H9 (cell line): ENCODE results near the gene KLK10. TPM values are rescaled to one million over a fixed set of nuclear protein-coding genes. Genes with fewer than 3 reads are reported as not detected.

Source experiments
- DNase-seq: peaks from one replicate; pipeline ENCODE4 v3.0.0-alpha.2; 2017
- H2AFZ ChIP-seq: one replicate; pipeline ENCODE4 v1.6.1; 2013; ENCODE audit warnings: mild to moderate bottlenecking, low read length, control low read depth, moderate library complexity
- H2AK5ac ChIP-seq: 2 replicates; pipeline ENCODE4 v1.6.1; 2013; ENCODE audit warnings: low read length, control low read depth, mixed read lengths; ENCODE audit not compliant: insufficient read length
- H2BK120ac ChIP-seq: one replicate; pipeline ENCODE4 v1.6.1; 2013; ENCODE audit warnings: low read depth, mild to moderate bottlenecking, low read length, control low read depth, inconsistent platforms; ENCODE audit not compliant: poor library complexity, severe bottlenecking
- H2BK12ac ChIP-seq: 2 replicates; pipeline ENCODE4 v1.6.1; 2013; ENCODE audit warnings: low read length, control low read depth, mixed read lengths, low read depth; ENCODE audit not compliant: insufficient read length
- H2BK15ac ChIP-seq: 2 replicates; pipeline ENCODE4 v1.6.1; 2013; ENCODE audit warnings: low read depth, low read length, control low read depth
- H2BK20ac ChIP-seq: one replicate; pipeline ENCODE4 v1.6.1; 2013; ENCODE audit warnings: low read depth, mild to moderate bottlenecking, low read length, control low read depth, inconsistent platforms; ENCODE audit not compliant: poor library complexity, severe bottlenecking
- H2BK5ac ChIP-seq: 2 replicates; pipeline ENCODE4 v1.6.1; 2013; ENCODE audit warnings: low read length, control low read depth, mixed read lengths; ENCODE audit not compliant: insufficient read length
- H3K14ac ChIP-seq: 2 replicates; pipeline ENCODE4 v1.6.1; 2013; ENCODE audit warnings: low read length, control low read depth; ENCODE audit not compliant: insufficient read depth
- H3K18ac ChIP-seq: 2 replicates; pipeline ENCODE4 v1.6.1; 2013; ENCODE audit warnings: low read depth, mild to moderate bottlenecking, mixed read lengths, low read length, control low read depth; ENCODE audit not compliant: insufficient read length
- H3K23ac ChIP-seq: 2 replicates; pipeline ENCODE4 v1.6.1; 2013; ENCODE audit warnings: low read length, control low read depth, mixed read lengths, low read depth; ENCODE audit not compliant: insufficient read length
- H3K23me2 ChIP-seq: 2 replicates; pipeline ENCODE4 v1.6.1; 2013; ENCODE audit warnings: low read depth, mild to moderate bottlenecking, mixed read lengths, low read length, control low read depth; ENCODE audit not compliant: insufficient read length, poor library complexity, severe bottlenecking
- H3K27ac ChIP-seq: 2 replicates; pipeline ENCODE4 v1.5.1; 2013; ENCODE audit warnings: low read length, control low read depth, mixed read lengths, low read depth; ENCODE audit not compliant: insufficient read length
- H3K27me3 ChIP-seq: 2 replicates; pipeline ENCODE4 v1.6.1; 2013; ENCODE audit warnings: low read length, control low read depth, inconsistent platforms; ENCODE audit not compliant: insufficient read depth
- H3K4ac ChIP-seq: 2 replicates; pipeline ENCODE4 v1.6.1; 2013; ENCODE audit warnings: low read depth, mild to moderate bottlenecking, control low read depth, inconsistent platforms, low read length, moderate library complexity
- H3K4me1 ChIP-seq: 2 replicates; pipeline ENCODE4 v1.6.1; 2013; ENCODE audit warnings: low read length, control low read depth, inconsistent platforms; ENCODE audit not compliant: insufficient read depth
- H3K4me2 ChIP-seq: 2 replicates; pipeline ENCODE4 v1.6.1; 2013; ENCODE audit warnings: low read length, control low read depth, mixed read lengths; ENCODE audit not compliant: insufficient read length, insufficient read depth
- H3K56ac ChIP-seq: 2 replicates; pipeline ENCODE4 v1.6.1; 2013; ENCODE audit warnings: low read depth, mild to moderate bottlenecking, mixed read lengths, low read length, control low read depth; ENCODE audit not compliant: insufficient read length
- H3K79me1 ChIP-seq: 2 replicates; pipeline ENCODE4 v1.6.1; 2013; ENCODE audit warnings: low read depth, mild to moderate bottlenecking, moderate library complexity, low read length, control low read depth, inconsistent platforms; ENCODE audit not compliant: insufficient read depth, poor library complexity, severe bottlenecking
- H3K79me2 ChIP-seq: 2 replicates; pipeline ENCODE4 v1.6.1; 2013; ENCODE audit warnings: low read length, control low read depth, inconsistent platforms; ENCODE audit not compliant: insufficient read depth
- H3K9ac ChIP-seq: 2 replicates; pipeline ENCODE4 v1.6.1; 2013; ENCODE audit warnings: low read length, control low read depth, mixed read lengths; ENCODE audit not compliant: insufficient read length; ENCODE audit errors: extremely low read depth
- H3K9me3 ChIP-seq: one replicate; pipeline ENCODE4 v1.6.1; 2013; ENCODE audit warnings: low read depth, low read length, inconsistent platforms; ENCODE audit not compliant: control insufficient read depth
- H3T11ph ChIP-seq: one replicate; pipeline ENCODE4 v1.6.1; 2013; ENCODE audit warnings: mild to moderate bottlenecking, low read length, control low read depth, inconsistent platforms
- H4K20me1 ChIP-seq: one replicate; pipeline ENCODE4 v1.6.1; 2013; ENCODE audit not compliant: control insufficient read depth, insufficient read length, insufficient read depth
- H4K5ac ChIP-seq: 2 replicates; pipeline ENCODE4 v1.6.1; 2013; ENCODE audit warnings: low read depth, mild to moderate bottlenecking, mixed read lengths, low read length, control low read depth; ENCODE audit not compliant: insufficient read length
- H4K8ac ChIP-seq: replicated peaks from 2 replicates; pipeline ENCODE4 v1.6.1; 2013; ENCODE audit warnings: low read length, control low read depth, mixed read lengths, low read depth; ENCODE audit not compliant: insufficient read length
- H4K91ac ChIP-seq: 2 replicates; pipeline ENCODE4 v1.6.1; 2013; ENCODE audit warnings: low read depth, mild to moderate bottlenecking, moderate library complexity, mixed read lengths, low read length, control low read depth; ENCODE audit not compliant: insufficient read length
- H3K27ac Mint-ChIP-seq, 3 experiments: 2 replicates in 2 of 3; 3 replicates in 1 of 3; pipeline ENCODE4 v1.8.0; 2020 to 2021; ENCODE audit warnings: mixed read lengths in 3 of 3, mild to moderate bottlenecking in 1 of 3, moderate library complexity in 1 of 3
- H3K27me3 Mint-ChIP-seq: 2 replicates; pipeline ENCODE4 v1.8.0; 2021; ENCODE audit warnings: low read depth, mild to moderate bottlenecking, moderate library complexity, mixed read lengths
- H3K36me3 Mint-ChIP-seq, 3 experiments: 2 replicates in 2 of 3; 3 replicates in 1 of 3; pipeline ENCODE4 v1.8.0; 2020 to 2021; ENCODE audit warnings: low read depth in 3 of 3, mixed read lengths in 3 of 3; ENCODE audit not compliant: insufficient read depth in 1 of 3
- H3K4me1 Mint-ChIP-seq, 2 experiments: 2 replicates each; pipeline ENCODE4 v1.8.0; 2020; ENCODE audit warnings: mixed read lengths in 2 of 2
- H3K4me3 Mint-ChIP-seq, 2 experiments: 2 replicates in 1 of 2; 3 replicates in 1 of 2; pipeline ENCODE4 v1.8.0; 2020 to 2021; ENCODE audit warnings: mild to moderate bottlenecking in 2 of 2, mixed read lengths in 2 of 2, moderate library complexity in 1 of 2
- H3K9me3 Mint-ChIP-seq, 2 experiments: 2 replicates in 1 of 2; 3 replicates in 1 of 2; pipeline ENCODE4 v1.8.0; 2020; ENCODE audit warnings: mild to moderate bottlenecking in 2 of 2, mixed read lengths in 2 of 2, moderate library complexity in 1 of 2
- CTCF ChIP-seq: fragments of 200-600 bp; sonication (generic); conservative IDR thresholded peaks from 3 replicates; pipeline ENCODE4 v1.8.0; 2021; ENCODE audit warnings: antibody characterized with exemption, mild to moderate bottlenecking
- WGBS: extraction: QIAGEN DNeasy Blood & Tissue Kit; methylation state at CpG from one replicate; pipeline ENCODE4 v1.1.7; 2013; ENCODE audit warnings: missing lambda C conversion rate, low lambda C conversion rate, mixed read lengths; ENCODE audit not compliant: insufficient read length; ENCODE audit errors: extremely low coverage; 5-methylcytosine and 5-hydroxymethylcytosine counted together
- total RNA-seq: library from RNA; stranded (reverse); gene quantifications from 2 replicates; pipeline ENCODE4 v1.2.1, GENCODE V29; 2021

Gene KLK10
- total RNA-seq, 1 experiment from 2014 or later, result 1.3 TPM

- Histone ChIP-seq H4K8ac (no peak overlapping the region), H3K79me2 (no peaks in the 10 kb centered on the region), H3K56ac (no peak overlapping the region), H3K4me1 (no peaks in the 10 kb centered on the region), H3K23me2 (no peaks in the 10 kb centered on the region), H2BK20ac (no peak overlapping the region), H3K27me3 (no peaks in the 10 kb centered on the region), H3T11ph (no peak overlapping the region), H2BK15ac (no peak overlapping the region), H2AFZ (no peak overlapping the region), H3K27ac (no peak overlapping the region), H3K14ac (no peak overlapping the region; the same call in 1 of the 2 replicates), H3K23ac (no peak overlapping the region), H3K4ac (no peak overlapping the region), H4K5ac (no peak overlapping the region), H3K9ac (no peak overlapping the region), H4K20me1 (no peaks in the 10 kb centered on the region), H3K9me3 (no peaks in the 10 kb centered on the region), H2BK12ac (no peak overlapping the region), H2BK120ac (no peak overlapping the region), H4K91ac (no peak overlapping the region), H2AK5ac (no peak overlapping the region), H2BK5ac (no peak overlapping the region), H3K4me2 (no peak overlapping the region), H3K18ac (no peak overlapping the region), H3K79me1 (no peaks in the 10 kb centered on the region)
- peaks cover 16% of the 10 kb centered on the region for H3K27me3 Mint-ChIP-seq
- DNase-seq, result no peak
- H3K36me3 Mint-ChIP-seq, result no peaks in the 10 kb centered on the region
- no peak overlapping the region for H3K27ac Mint-ChIP-seq
- no CpG with 5 or more reads among the region's 13 CpGs for WGBS
- TF ChIP-seq CTCF, result no peak
- H3K4me3 Mint-ChIP-seq, result no peak overlapping the region
- H3K9me3 Mint-ChIP-seq, result no peaks in the 10 kb centered on the region; a peak in 1 of 5 replicates
- H3K4me1 Mint-ChIP-seq, result peaks cover 23 to 40% of the 10 kb centered on the region in 2 experiments
Observed at GRCh38 chr19:51030631-51031030, 11.1 kb upstream of the KLK10 start.
